Activated CD4-positive, alpha-beta memory T cell treated with anti-CD3 and anti-CD28 coated beads for 36 hours (primary cell): ENCODE results near the gene C5orf24. TPM values are rescaled to one million over a fixed set of nuclear protein-coding genes. Genes with fewer than 3 reads are reported as not detected.
"Not testable (repeated sequence)": the region's sequence is repeated elsewhere in the genome, so short reads cannot be mapped to it uniquely, and the experiment has no call there.

Experiments
- CTCF ChIA-PET: fragments of 350-600 bp; sonication (Branson Sonifier 250); formaldehyde crosslinking; loops from one replicate; lab custom pipeline; 2021; ENCODE audit warnings: antibody characterized with exemption, inconsistent platforms; lab: Charles Lee
- POLR2A ChIA-PET: fragments of 350-600 bp; sonication (Branson Sonifier 250); formaldehyde crosslinking; loops from one replicate; lab custom pipeline; 2021; ENCODE audit warnings: antibody characterized with exemption; lab: Charles Lee
- DNase-seq: peaks from one replicate; pipeline ENCODE4 v3.0.0-alpha.2; 2020
- H3K27ac Mint-ChIP-seq: one replicate; pipeline ENCODE4 v1.8.0; 2021; ENCODE audit warnings: mixed read lengths
- H3K27me3 Mint-ChIP-seq: one replicate; pipeline ENCODE4 v1.8.0; 2021; ENCODE audit warnings: mixed read lengths
- H3K36me3 Mint-ChIP-seq: one replicate; pipeline ENCODE4 v1.8.0; 2021; ENCODE audit warnings: mixed read lengths
- H3K4me1 Mint-ChIP-seq: one replicate; pipeline ENCODE4 v1.8.0; 2021; ENCODE audit warnings: low read depth, mixed read lengths
- H3K4me3 Mint-ChIP-seq: one replicate; pipeline ENCODE4 v1.8.0; 2021; ENCODE audit warnings: mild to moderate bottlenecking, mixed read lengths
- H3K9me3 Mint-ChIP-seq: one replicate; pipeline ENCODE4 v1.8.0; 2021; ENCODE audit warnings: mixed read lengths
- intact Hi-C: fragments of 100-400 bp; cut with micrococcal nuclease; formaldehyde crosslinking; loops from one replicate; pipeline ENCODE4 v1.15.1; 2023
- total RNA-seq, 2 experiments: library from RNA; stranded (reverse); gene quantifications; one replicate each; pipeline ENCODE4 v1.2.3, GENCODE V29; 2021

The C5orf24 gene
- total RNA-seq, 2 experiments from 2014 or later = 21.9 to 25.2 TPM

DNA sequence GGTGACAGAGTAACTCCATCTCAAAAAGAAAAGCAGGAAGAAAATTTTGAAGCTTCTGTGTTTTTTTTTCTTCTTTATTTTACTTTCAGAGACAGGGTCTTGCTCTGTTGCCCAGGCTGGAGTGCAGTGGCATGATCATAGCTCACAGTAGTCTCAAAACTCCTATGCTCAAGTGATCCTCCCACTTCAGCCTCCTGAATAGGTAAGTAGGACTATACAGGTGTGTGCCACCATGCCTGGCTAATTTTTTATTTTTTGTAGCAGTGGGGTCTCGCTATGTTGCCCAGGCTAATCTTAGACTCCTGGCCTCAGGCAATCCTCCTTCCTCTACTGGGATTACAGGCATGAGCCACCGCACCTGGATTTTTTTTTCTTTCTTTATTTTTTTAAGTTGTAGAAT, 10.1 kb upstream of the C5orf24 start:
- POLR2A ChIA-PET = interaction anchor here (3.6 kb wide), 1 partner anchor 10 kb away, joined by 22 read pairs; the partner anchor contains the start of gene C5orf24
- peaks cover 10% of the 10 kb centered on the region for H3K36me3 Mint-ChIP-seq
- intact Hi-C loops = no loop called here
- no peaks in the 10 kb centered on the region for H3K27me3 Mint-ChIP-seq
- no peaks in the 10 kb centered on the region for H3K4me1 Mint-ChIP-seq
- H3K27ac Mint-ChIP-seq = no peak overlapping the region
- H3K4me3 Mint-ChIP-seq = no peak overlapping the region
- CTCF ChIA-PET = no interaction called here
- no peak for DNase-seq
- no peaks in the 10 kb centered on the region for H3K9me3 Mint-ChIP-seq

DNA sequence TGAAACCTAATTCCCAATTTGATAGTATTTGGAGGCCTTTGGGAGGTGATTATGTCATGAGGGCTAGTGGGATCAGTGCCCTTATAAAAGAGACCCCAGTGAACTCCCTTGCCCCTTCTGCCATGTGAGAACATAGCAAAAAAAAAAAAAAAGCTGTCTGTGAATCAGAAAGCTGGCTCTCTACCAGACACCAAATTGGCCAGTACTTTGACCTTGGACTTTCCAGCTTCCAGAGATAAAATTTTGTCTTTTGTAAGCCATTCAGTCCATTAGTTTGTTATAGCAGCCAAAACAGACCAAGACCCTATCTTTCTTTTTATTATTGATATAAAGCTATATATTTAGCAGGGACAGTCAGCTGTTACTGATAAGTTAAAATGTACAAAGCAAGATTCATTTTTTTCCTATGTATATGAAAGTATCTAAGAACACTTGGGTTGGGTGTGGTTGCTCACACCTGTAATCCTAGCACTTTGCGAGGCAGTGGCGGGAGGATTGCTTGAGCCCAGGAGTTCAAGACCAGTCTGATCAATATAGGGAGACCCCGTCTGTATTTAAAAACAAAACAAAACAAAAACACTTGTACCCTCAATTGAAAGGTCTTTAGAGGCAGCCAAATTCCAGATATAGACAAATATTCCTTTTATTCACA, 8.1 kb upstream of the C5orf24 start:
- intact Hi-C loops = no loop called here
- H3K27ac Mint-ChIP-seq = no peak overlapping the region
- no peak for DNase-seq
- no peaks in the 10 kb centered on the region for H3K9me3 Mint-ChIP-seq
- no peaks in the 10 kb centered on the region for H3K27me3 Mint-ChIP-seq
- peaks cover 15% of the 10 kb centered on the region for H3K36me3 Mint-ChIP-seq
- ChIA-PET CTCF (interaction anchor here (1.0 kb wide), 1 partner anchor 54 kb away, joined by 3 read pairs; no protein-coding TSS in a partner anchor), POLR2A (no interaction called here)
- H3K4me1 Mint-ChIP-seq = peaks cover 1% of the 10 kb centered on the region
- H3K4me3 Mint-ChIP-seq = no peak overlapping the region

DNA sequence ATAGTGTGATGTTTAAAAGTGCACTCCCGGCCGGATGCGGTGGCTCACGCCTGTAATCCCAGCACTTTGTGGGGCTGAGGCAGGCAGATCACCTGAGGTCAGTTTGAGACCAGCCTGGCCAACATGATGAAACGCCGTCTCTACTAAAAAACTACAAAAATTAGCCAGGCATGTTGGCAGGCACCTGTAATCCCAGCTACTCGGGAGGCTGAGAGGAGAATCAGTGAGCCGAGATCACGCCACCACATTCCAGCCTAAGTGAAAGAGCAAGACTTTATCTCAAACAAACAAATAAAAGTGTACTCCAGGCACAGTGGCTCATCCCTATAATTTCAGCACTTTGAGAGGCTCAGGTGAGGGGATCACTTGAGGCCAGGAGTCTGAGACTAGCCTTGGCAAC, 7.4 kb upstream of the C5orf24 start:
- peaks cover 15% of the 10 kb centered on the region for H3K36me3 Mint-ChIP-seq
- H3K9me3 Mint-ChIP-seq, H3K27me3 Mint-ChIP-seq, DNase-seq, H3K4me3 Mint-ChIP-seq, H3K4me1 Mint-ChIP-seq, intact Hi-C loops, CTCF ChIA-PET, H3K27ac Mint-ChIP-seq, POLR2A ChIA-PET: not testable (repeated sequence)

DNA sequence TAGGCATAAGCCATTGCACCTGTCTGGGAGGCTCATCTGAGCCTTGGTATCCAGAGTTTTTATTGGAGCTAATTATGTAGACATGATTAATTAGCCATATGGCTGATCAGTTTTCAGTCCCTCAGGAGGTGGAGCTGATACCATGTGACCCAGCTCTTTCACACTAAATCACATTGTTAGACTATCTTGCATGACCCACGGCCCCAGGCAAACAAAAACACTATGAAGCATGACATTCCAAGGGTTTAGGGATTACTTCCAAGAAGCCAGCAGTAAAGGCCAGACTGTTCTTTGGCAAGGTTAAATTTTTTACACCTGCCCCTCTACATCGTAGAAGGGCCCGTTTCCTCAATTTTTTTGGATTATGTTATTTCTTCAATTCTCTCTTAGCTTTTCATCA, 5.0 kb upstream of the C5orf24 start:
- no peaks in the 10 kb centered on the region for H3K9me3 Mint-ChIP-seq
- no peak overlapping the region for H3K27ac Mint-ChIP-seq
- intact Hi-C loops = no loop called here
- H3K4me1 Mint-ChIP-seq = peaks cover 12% of the 10 kb centered on the region
- CTCF ChIA-PET = no interaction called here
- H3K4me3 Mint-ChIP-seq = no peak overlapping the region
- DNase-seq = no peak
- H3K36me3 Mint-ChIP-seq = peaks cover 9% of the 10 kb centered on the region
- no peaks in the 10 kb centered on the region for H3K27me3 Mint-ChIP-seq
- POLR2A ChIA-PET = interaction anchor here (0.5 kb wide), 1 partner anchor 32 kb away, joined by 7 read pairs; no protein-coding TSS in a partner anchor

DNA sequence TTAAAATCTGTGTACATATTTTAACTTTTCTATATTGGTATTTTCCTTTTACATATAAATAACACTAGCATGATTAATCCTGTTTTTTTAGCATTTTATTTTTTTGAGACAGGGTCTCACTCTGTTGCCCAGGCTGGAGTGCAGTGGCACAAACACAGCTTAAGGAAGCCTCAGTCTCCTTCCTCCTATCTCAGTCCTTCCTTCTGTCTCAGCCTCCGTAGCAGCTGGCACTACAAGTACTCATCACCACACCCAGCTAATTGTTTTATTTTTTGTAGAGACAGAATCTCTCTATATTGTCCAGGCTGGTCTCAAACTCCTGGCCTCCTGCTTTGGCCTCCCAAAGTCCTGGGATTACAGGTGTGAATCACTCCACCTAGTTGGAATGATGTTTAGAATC, 1.5 kb upstream of the C5orf24 start:
- ChIA-PET CTCF (interaction anchor here (2.4 kb wide), 1 partner anchor 60 kb away, joined by 6 read pairs; the partner anchor contains the start of gene PCBD2), POLR2A (interaction anchor here (2.4 kb wide), 1 partner anchor 29 kb away, joined by 30 read pairs; the partner anchor contains the start of gene TXNDC15)
- intact Hi-C loops = loop anchor here (2.0 kb wide), 1 partner anchor 619 kb away; no protein-coding TSS in a partner anchor
- H3K9me3 Mint-ChIP-seq = no peaks in the 10 kb centered on the region
- H3K4me3 Mint-ChIP-seq = no peak overlapping the region
- H3K27me3 Mint-ChIP-seq = no peaks in the 10 kb centered on the region
- H3K4me1 Mint-ChIP-seq = peaks cover 23% of the 10 kb centered on the region
- peaks cover 17% of the 10 kb centered on the region for H3K36me3 Mint-ChIP-seq
- DNase-seq = no peak
- no peak overlapping the region for H3K27ac Mint-ChIP-seq

DNA sequence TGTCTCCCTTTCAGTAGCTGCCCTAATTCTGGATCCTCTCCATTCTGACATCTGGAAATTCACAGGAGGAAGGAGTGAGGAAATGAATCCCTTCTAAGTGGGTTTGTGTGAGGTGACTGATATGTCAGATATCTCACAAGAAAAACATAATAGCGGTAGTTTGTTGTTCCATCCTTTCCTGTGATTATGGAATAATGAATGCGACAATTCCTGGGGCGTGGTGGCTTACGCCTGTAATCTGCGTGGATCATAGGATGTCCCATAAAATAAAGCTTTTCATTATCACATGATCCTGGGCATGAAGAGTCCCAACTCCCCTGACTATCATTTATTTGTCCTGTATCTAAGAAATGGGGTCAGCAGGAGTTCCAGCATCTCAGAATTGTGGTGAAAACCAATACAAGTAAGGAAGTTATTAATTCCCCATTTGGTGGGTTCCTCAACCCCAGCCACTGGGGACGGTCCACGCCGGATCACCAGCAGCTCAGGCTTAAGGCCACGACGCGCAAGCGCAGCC, 375 bp upstream of the C5orf24 start:
- Mint-ChIP-seq H3K27me3 (no peaks in the 10 kb centered on the region), H3K36me3 (peaks cover 15% of the 10 kb centered on the region), H3K9me3 (no peaks in the 10 kb centered on the region), H3K27ac (peak overlapping the region; percentile 96), H3K4me1 (peaks cover 26% of the 10 kb centered on the region), H3K4me3 (peak overlapping the region; percentile 86)
- POLR2A ChIA-PET = interaction anchor here (0.6 to 2.9 kb wide), 12 partner anchors 10 to 383 kb away, joined by 3 to 34 read pairs (median 4); partner anchors contain the start of genes CAMLG, DDX46, PCBD2 and TXNDC15
- CTCF ChIA-PET = interaction anchor here (1.1 to 1.3 kb wide), 3 partner anchors 59 to 107 kb away, joined by 3 to 20 read pairs (median 4); partner anchors contain the start of genes CAMLG, DDX46 and PCBD2
- intact Hi-C loops = loop anchor here (1.0 to 2.0 kb wide), 3 partner anchors 60 to 621 kb away; partner anchors contain the start of genes DDX46 and PCBD2
- DNase-seq = no peak

DNA sequence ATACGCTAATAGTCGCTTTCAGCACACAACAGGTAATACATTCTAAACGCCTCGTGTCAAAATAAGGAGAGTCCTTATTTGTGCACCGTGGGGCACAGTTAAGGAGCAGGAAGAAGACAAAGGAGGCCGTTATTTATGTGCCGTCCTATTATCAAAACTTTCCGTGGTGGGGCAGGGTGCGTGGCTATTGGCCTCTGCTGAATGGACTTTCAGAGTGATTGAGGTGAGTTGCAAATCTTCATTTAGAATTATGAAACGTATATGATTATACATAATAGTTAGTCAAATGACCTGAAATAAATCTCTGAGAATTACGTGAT, 833 bp downstream of the C5orf24 start:
- intact Hi-C loops = loop anchor here (1.0 kb wide), 2 partner anchors 28 to 108 kb away; partner anchors contain the start of genes CAMLG and TXNDC15
- peak overlapping the region; percentile 96 for H3K27ac Mint-ChIP-seq
- peak overlapping the region; percentile 86 for H3K4me3 Mint-ChIP-seq
- H3K9me3 Mint-ChIP-seq = no peaks in the 10 kb centered on the region
- POLR2A ChIA-PET = interaction anchor here (0.6 to 2.9 kb wide), 6 partner anchors 11 to 108 kb away, joined by 3 to 34 read pairs (median 4); partner anchors contain the start of genes CAMLG and PCBD2
- peaks cover 12% of the 10 kb centered on the region for H3K36me3 Mint-ChIP-seq
- DNase-seq = peak; percentile 57
- no peaks in the 10 kb centered on the region for H3K27me3 Mint-ChIP-seq
- peaks cover 33% of the 10 kb centered on the region for H3K4me1 Mint-ChIP-seq
- CTCF ChIA-PET = interaction anchor here (0.7 to 2.9 kb wide), 3 partner anchors 27 to 61 kb away, joined by 4 to 16 read pairs (median 6); partner anchors contain the start of genes PCBD2 and TXNDC15

DNA sequence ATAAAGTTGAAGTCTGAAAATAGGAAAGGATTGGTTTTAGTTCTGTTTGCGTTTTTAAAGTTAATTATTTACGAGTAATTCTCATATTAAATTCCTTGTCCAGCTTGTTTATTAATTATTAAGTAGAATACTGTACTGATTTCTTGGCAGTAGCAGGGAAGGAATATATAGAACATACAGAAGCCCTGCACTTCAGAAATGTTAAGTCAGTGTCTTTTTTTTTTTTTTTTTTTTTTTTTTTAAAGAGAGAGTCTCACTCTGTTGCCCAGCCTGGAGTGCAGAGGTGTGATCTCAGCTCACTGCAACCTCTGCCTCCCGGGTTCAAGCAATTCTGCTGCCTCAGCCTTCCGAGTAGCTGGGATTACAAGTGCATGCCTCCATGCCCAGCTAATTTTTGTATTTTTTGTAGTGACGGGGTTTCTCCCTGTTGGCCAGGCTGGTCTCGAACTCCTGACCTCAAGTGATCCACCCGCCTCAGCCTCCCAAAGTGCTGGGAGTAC, 3.7 kb downstream of the C5orf24 start:
- DNase-seq, H3K9me3 Mint-ChIP-seq, intact Hi-C loops, H3K4me3 Mint-ChIP-seq, H3K27me3 Mint-ChIP-seq: not testable (repeated sequence)
- ChIA-PET POLR2A (interaction anchor here (0.9 to 1.4 kb wide), 3 partner anchors 24 to 55 kb away, joined by 3 to 7 read pairs (median 7); partner anchors contain the start of genes PCBD2 and TXNDC15), CTCF (interaction anchor here (0.8 to 1.4 kb wide), 2 partner anchors 55 to 65 kb away, joined by 3 to 5 read pairs; partner anchors contain the start of gene PCBD2)
- Mint-ChIP-seq H3K27ac (peak overlapping the region; percentile 13), H3K4me1 (peaks cover 35% of the 10 kb centered on the region), H3K36me3 (peaks cover 18% of the 10 kb centered on the region)

DNA sequence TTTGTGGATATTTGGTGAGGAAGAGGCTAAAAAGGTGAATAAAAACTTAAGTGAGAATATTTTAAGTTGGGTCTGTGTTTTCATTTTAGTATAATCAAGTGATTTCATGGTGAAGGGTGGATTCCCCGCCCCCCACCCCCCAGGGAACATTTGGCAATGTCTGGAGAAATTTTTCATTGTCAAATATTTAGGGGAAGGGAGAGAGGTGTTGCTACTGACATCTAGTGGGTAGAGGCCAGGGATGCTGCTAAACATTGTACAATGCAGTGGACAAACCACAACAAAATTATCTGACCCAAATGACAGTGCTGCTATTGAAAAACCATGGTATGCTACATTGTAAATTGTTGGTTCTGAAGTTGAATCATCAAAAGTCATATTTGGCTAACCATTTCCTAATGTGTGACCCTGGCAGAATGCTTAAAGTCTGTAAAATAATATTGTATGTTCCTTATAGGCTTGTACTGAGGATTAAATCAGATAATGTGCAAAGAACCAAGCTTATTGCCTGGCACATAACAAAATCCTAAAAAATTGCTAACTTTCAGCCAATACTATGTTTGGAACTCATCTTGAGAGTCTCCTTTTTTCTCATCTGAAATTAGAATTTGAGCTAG, 5.6 kb downstream of the C5orf24 start:
- ChIA-PET CTCF (interaction anchor here (0.7 to 2.0 kb wide), 5 partner anchors 9 to 675 kb away, joined by 3 to 6 read pairs (median 3); partner anchors contain the start of genes CAMLG, PCBD2 and SKP1), POLR2A (no interaction called here)
- peaks cover 30% of the 10 kb centered on the region for H3K36me3 Mint-ChIP-seq
- intact Hi-C loops = no loop called here
- H3K27ac Mint-ChIP-seq = no peak overlapping the region
- H3K4me3 Mint-ChIP-seq = no peak overlapping the region
- no peaks in the 10 kb centered on the region for H3K9me3 Mint-ChIP-seq
- no peak for DNase-seq
- no peaks in the 10 kb centered on the region for H3K27me3 Mint-ChIP-seq
- peaks cover 25% of the 10 kb centered on the region for H3K4me1 Mint-ChIP-seq

DNA sequence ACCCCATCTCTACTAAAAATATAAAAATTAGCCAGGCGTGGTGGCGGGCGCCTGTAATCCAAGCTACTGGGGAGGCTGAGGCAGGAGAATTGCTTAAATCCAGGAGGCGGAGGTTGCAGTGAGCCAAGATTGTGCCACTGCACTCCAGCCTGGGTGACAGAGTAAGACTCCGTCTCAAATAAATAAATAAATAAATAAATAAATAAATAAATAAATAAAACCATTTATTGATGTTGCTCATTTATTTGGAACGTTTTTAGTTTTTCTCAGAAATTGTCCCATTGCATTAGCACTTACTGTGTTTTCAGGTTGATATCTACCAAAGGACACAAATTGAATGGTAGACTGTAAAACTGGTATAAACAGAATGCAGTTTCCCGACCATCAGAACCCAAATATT, 10.7 kb downstream of the C5orf24 start:
- H3K4me3 Mint-ChIP-seq, H3K9me3 Mint-ChIP-seq, POLR2A ChIA-PET, intact Hi-C loops, H3K27me3 Mint-ChIP-seq, H3K27ac Mint-ChIP-seq, H3K4me1 Mint-ChIP-seq, DNase-seq: not testable (repeated sequence)
- H3K36me3 Mint-ChIP-seq = peaks cover 30% of the 10 kb centered on the region
- CTCF ChIA-PET = interaction anchor here (1.0 kb wide), 1 partner anchor 48 kb away, joined by 3 read pairs; no protein-coding TSS in a partner anchor

DNA sequence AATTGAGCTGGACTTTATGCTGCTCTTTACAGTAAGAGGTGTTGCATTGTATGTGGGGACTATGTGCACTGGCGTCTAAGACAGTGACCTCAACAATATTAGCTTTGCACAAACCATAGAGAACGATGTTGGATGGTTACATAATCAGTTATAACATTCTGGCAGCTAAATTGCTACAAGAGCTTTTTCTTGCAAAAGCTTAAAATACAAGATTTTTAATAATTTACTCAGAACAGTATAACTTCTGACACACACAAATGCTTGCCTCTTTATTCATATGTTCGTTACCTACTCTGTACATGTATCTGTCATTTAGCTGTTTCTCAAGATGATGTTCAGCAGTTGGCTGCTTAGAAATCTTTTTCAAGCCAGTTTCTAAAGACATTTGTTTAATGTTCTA, 11.6 kb downstream of the C5orf24 start:
- ChIA-PET CTCF (no interaction called here), POLR2A (interaction anchor here (0.8 kb wide), 1 partner anchor 10 kb away, joined by 3 read pairs; no protein-coding TSS in a partner anchor)
- Mint-ChIP-seq H3K9me3 (no peaks in the 10 kb centered on the region), H3K27ac (no peak overlapping the region), H3K27me3 (no peaks in the 10 kb centered on the region), H3K36me3 (peaks cover 28% of the 10 kb centered on the region), H3K4me1 (peaks cover 6% of the 10 kb centered on the region), H3K4me3 (no peak overlapping the region)
- intact Hi-C loops = no loop called here
- DNase-seq = no peak
